ENCODE results near the gene ADSL. TPM values are rescaled to one million over a fixed set of nuclear protein-coding genes. Genes with fewer than 3 reads are reported as not detected.
"Not testable (repeated sequence)": the region's sequence is repeated elsewhere in the genome, so short reads cannot be mapped to it uniquely, and the experiment has no call there.

ADSL gene
- total RNA-seq, 2 donors from 2014 or later = 49.0 to 76.5 TPM

- WGBS, 2 donors = 96 to 98% methylated on average over 5 of the region's 5 CpGs
- intact Hi-C loops (cut with DNase I) = no loop called here
- Histone ChIP-seq H3K4me3 (no peak overlapping the region), H3K36me3 (replicated peaks in 1 of 2; ENCODE audit: insufficient read depth in 1 of 2, low read depth in 2 of 2) (peaks cover 3 to 24% of the 10 kb centered on the region in 2 donors), H3K4me1 (no peaks in the 10 kb centered on the region), H3K27me3 (no peaks in the 10 kb centered on the region), H3K27ac (no peak overlapping the region), H3K9me3 (no peaks in the 10 kb centered on the region)
- ATAC-seq = no peak
- TF ChIP-seq POLR2A (IDR thresholded peaks at IDR 0.05) = no peak
- TF ChIP-seq CTCF (IDR thresholded peaks at IDR 0.05) = no peak
- no peak for DNase-seq
Observed at GRCh38 chr22:40305625-40306024, 40.7 kb upstream of the ADSL start.

GRCh38 chr22:40308999-40309573, 37.2 kb upstream of the ADSL start:
- Histone ChIP-seq H3K4me3 (no peak overlapping the region), H3K9me3 (no peaks in the 10 kb centered on the region), H3K36me3 (replicated peaks in 1 of 2; ENCODE audit: insufficient read depth in 1 of 2, low read depth in 2 of 2) (peaks cover 8 to 24% of the 10 kb centered on the region in 2 donors), H3K4me1 (no peaks in the 10 kb centered on the region), H3K27ac (no peak overlapping the region), H3K27me3 (no peaks in the 10 kb centered on the region)
- 88 to 90% methylated on average over 6 of the region's 6 CpGs for WGBS, 2 donors
- ATAC-seq = no peak
- TF ChIP-seq CTCF (IDR thresholded peaks at IDR 0.05) = no peak
- TF ChIP-seq POLR2A (IDR thresholded peaks at IDR 0.05) = no peak
- intact Hi-C loops (cut with DNase I) = no loop called here
- no peak for DNase-seq

- no peaks in the 10 kb centered on the region for H3K4me1 ChIP-seq
- no peaks in the 10 kb centered on the region for H3K27me3 ChIP-seq
- ATAC-seq (no peak), DNase-seq (no peak)
- intact Hi-C loops (cut with DNase I) = no loop called here
- peaks cover 8 to 28% of the 10 kb centered on the region in 2 donors for H3K36me3 ChIP-seq (replicated peaks in 1 of 2; ENCODE audit: insufficient read depth in 1 of 2, low read depth in 2 of 2)
- no peak overlapping the region for H3K27ac ChIP-seq
- TF ChIP-seq POLR2A (IDR thresholded peaks at IDR 0.05) (no peak), CTCF (IDR thresholded peaks at IDR 0.05) (no peak)
- H3K9me3 ChIP-seq = no peaks in the 10 kb centered on the region
- no peak overlapping the region for H3K4me3 ChIP-seq
Observed at GRCh38 chr22:40309631-40310030, 36.7 kb upstream of the ADSL start.

- no peaks in the 10 kb centered on the region for H3K27me3 ChIP-seq
- WGBS, 2 donors = 84 to 85% methylated on average over 9 of the region's 9 CpGs
- H3K27ac ChIP-seq = no peak overlapping the region
- no peak for ATAC-seq
- H3K9me3 ChIP-seq = no peaks in the 10 kb centered on the region
- H3K4me3 ChIP-seq = no peak overlapping the region
- H3K4me1 ChIP-seq = no peaks in the 10 kb centered on the region
- intact Hi-C loops (cut with DNase I) = no loop called here
- TF ChIP-seq CTCF (IDR thresholded peaks at IDR 0.05) = no peak
- TF ChIP-seq POLR2A (IDR thresholded peaks at IDR 0.05) = no peak
- H3K36me3 ChIP-seq (replicated peaks in 1 of 2; ENCODE audit: insufficient read depth in 1 of 2, low read depth in 2 of 2) = peaks cover 8 to 28% of the 10 kb centered on the region in 2 donors
- DNase-seq = no peak
Observed at GRCh38 chr22:40310081-40310767, 36.1 kb upstream of the ADSL start.

GRCh38 chr22:40310768-40311120, 35.6 kb upstream of the ADSL start:
- Histone ChIP-seq H3K36me3 (replicated peaks in 1 of 2; ENCODE audit: insufficient read depth in 1 of 2, low read depth in 2 of 2) (peaks cover 8 to 28% of the 10 kb centered on the region in 2 donors), H3K9me3 (no peaks in the 10 kb centered on the region), H3K4me1 (no peaks in the 10 kb centered on the region), H3K4me3 (no peak overlapping the region), H3K27ac (no peak overlapping the region), H3K27me3 (no peaks in the 10 kb centered on the region)
- 72 to 81% methylated on average over 5 of the region's 5 CpGs for WGBS, 2 donors
- intact Hi-C loops (cut with DNase I) = no loop called here
- DNase-seq (no peak), ATAC-seq (no peak)
- TF ChIP-seq POLR2A (IDR thresholded peaks at IDR 0.05) = no peak
- no peak for TF ChIP-seq CTCF (IDR thresholded peaks at IDR 0.05)

- H3K4me3 ChIP-seq; H3K4me1 ChIP-seq; H3K27me3 ChIP-seq; ATAC-seq; intact Hi-C loops (cut with DNase I); H3K9me3 ChIP-seq; DNase-seq; H3K27ac ChIP-seq: not testable (repeated sequence)
- H3K36me3 ChIP-seq (replicated peaks in 1 of 2; ENCODE audit: insufficient read depth in 1 of 2, low read depth in 2 of 2) = peaks cover 8 to 30% of the 10 kb centered on the region in 2 donors
- WGBS, 2 donors = 96% methylated on average over 12 of the region's 12 CpGs
Observed at GRCh38 chr22:40311646-40312045, 34.7 kb upstream of the ADSL start.
